T-helper 1 cell (primary cell): Measurements from ENCODE around the gene NSG1.

Experiments used
- DNase-seq, 5 donors: peaks; one replicate each; pipeline ENCODE4 v3.0.0-alpha.2; 2012 to 2020

Gene NSG1

GRCh38 chr4:4374388-4375098 is 12.4 kb upstream of the NSG1 start:
- no peak for DNase-seq

GRCh38 chr4:4376074-4376473 is 10.8 kb upstream of the NSG1 start:
- no peak for DNase-seq

- DNase-seq = no peak
These were observed 9.7 kb upstream of the NSG1 start for GRCh38 chr4:4377191-4377590.

DNA sequence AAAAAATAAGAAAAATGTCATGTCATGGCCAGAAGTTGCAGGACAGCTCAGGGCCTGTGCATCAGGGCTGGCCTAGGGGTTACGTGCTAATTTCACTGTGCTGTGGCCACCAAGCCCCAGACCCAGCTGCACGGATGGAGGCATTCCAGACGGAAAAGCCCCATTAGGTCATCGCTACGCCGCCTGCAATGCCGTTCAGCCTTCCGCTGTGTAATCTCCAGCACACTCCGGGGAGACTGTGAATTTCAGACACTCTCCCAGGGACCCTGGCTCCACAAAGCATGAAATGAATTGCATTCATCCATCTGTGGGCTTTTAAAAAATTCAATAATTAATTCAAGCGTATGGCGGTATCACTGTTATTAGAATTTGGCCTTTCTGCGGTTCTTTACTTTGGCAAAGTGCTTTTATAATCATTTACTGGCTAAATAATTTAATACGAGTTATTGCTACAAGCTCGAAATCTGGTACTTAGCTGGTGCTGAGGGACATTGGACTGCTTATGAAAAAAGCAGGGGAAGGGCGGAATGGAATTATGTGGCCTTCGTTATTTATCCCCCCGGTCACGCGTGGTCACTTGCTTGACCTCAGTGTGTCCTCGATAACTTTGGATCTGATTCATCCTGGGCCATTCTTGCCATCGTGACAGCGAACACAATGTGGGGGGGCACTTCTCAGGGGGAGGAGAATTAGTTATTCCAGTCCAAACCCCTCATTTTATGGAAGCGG is 9.0 kb upstream of the NSG1 start:
- no peak for DNase-seq

DNA sequence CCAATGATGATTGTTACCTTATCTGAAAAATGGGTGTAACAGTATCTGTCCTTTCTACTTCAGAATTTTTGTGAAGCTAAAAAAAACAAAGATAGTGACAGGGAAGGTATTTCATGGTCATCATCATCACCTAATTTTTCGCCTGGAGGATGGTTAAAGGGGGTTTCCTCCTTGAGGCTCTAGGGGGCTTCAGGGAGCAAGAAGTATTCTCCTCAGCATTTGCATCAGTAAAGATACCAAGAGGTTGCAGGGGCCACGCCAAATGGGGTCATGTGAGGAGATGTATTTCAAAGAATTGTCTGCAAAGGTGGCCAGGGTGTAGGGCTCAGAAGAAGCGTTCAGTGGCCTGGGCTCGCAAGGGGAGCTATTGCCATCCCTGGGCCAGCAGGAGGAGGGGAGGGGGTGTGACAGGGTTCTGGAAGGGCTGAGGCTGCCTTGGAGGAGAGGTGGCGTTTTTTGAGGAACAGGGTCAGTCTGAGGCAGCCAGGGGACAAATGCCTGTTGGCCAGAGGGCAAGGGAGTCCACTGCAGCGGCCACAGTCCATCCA is 7.3 kb upstream of the NSG1 start:
- no peak for DNase-seq

DNA sequence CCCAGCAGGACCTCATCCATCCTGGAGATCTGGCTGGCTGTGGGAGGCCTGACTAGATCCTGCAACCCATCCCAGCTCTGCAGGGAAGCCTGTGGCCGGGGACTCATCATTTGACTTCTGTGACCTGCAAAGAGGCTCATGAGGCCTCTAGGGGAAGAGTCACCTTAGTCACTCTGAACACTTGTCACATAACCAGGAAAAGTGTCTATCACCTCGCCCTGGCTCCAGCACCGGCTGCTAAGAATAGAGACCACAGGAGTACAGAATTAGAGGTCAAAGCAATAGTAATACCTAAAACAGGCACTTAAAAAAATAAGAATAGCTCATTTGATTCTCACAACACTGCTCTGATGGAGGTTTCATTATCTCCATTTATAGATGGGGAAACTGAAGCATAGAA is 3.8 kb upstream of the NSG1 start:
- no peak for DNase-seq

DNA sequence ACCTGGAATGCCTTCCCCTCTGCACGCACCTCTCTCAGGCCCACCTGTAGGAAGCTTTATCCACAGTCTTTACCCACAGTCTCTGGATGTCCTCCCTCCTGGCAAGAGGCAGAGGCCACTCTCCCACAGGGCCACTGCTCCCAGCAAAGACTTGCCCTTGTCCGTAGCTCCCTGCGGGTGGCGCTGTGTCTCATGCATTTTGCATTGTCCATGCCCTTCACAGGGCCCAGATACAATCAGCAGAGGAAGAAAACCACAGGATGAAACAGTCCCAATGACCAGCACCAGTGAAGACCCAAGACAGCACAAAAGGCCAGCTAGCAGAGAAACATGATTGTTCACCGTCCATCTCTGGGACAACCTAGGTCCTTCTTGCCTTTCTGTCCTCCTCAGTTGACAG is 2.1 kb upstream of the NSG1 start:
- DNase-seq = no peak

DNA sequence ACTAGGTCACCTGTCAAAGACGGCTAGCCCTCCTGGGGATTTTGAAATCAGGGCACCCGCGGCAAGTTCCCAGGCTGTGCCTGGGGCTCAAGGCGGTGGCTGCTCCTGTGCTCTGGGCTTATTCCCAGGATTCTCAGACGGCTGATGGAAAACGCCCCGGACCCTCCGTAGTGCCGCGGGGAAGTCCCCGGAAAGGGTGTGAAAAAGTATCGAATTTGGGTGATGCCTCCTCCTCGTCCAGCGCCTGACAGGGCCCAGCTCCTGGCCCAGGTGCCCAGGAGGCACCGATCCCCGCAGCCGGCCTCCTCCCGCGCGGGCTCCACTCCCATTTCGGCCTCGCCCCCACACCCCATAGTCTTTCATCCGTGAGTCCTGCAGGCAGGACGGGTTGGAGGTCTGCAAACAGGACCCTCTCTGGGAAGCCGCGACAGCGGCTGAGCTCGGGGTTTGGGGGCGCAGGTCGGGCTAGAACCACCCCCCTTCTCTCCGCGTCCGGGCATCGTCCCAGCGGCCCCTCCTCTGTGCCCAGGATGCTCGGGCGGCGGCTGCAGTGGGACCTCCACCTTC is 1.1 kb upstream of the NSG1 start:
- no peak for DNase-seq

DNA sequence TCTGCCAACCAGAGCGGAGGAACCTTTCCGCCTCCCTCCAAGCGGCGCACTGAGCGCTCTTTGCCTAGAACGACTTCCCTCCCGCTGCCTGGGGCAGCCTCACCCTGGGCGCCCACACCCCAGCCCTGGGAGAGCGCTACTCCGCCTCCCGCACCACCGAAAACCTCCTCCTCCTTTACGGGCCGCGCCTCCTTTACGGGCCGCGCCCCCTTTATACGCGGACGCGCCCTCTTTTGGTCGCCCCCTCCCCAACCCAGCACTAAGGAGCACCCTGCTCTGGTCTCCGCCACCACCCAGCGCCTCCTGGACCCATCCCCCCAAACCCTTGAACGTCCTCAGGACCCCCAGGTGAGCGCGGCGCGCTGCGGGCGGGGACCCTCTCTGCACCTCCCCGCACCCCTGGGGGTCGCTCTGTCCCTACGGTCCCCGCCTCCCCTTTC is 586 bp upstream of the NSG1 start:
- peak in 3 of 5 donors; percentile 9 to 28 (median 21) for DNase-seq

DNA sequence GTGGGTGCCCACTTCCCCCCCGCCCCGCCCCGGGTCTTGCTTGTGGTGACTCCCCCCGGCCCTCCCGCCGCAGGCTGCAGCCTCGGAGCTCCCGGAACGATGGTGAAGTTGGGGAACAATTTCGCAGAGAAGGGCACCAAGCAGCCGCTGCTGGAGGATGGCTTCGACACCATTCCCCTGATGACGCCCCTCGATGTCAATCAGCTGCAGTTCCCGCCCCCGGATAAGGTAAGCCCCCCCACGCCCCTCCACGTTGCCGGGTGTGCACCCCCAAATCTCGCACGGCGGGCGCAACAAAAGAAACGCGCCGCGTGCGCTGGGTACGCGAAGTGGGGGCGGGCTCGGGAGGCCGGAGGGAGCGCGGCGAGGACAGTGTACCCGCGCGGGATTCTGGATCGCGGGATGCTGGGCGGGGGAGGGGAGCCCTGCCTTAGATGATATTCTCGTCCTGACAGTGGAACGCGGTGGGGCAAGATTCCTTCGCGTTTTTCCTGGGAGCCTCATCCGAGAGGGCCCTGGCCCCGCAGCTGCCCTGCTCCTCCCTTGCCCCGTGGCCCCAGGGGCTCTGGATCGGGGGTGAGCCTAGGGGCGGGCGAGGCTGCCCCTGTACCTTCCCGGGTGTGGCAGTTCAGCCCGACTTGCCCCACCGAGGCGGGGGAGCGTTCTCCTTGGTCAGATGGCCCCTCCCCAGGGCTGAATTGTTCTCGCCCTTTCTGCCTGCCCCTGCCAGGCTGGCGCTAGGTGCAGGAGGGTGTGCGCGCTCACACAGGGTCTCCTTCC is 819 bp downstream of the NSG1 start:
- no peak for DNase-seq

GRCh38 chr4:4388311-4388790 is 1.4 kb downstream of the NSG1 start:
- DNase-seq = no peak

DNA sequence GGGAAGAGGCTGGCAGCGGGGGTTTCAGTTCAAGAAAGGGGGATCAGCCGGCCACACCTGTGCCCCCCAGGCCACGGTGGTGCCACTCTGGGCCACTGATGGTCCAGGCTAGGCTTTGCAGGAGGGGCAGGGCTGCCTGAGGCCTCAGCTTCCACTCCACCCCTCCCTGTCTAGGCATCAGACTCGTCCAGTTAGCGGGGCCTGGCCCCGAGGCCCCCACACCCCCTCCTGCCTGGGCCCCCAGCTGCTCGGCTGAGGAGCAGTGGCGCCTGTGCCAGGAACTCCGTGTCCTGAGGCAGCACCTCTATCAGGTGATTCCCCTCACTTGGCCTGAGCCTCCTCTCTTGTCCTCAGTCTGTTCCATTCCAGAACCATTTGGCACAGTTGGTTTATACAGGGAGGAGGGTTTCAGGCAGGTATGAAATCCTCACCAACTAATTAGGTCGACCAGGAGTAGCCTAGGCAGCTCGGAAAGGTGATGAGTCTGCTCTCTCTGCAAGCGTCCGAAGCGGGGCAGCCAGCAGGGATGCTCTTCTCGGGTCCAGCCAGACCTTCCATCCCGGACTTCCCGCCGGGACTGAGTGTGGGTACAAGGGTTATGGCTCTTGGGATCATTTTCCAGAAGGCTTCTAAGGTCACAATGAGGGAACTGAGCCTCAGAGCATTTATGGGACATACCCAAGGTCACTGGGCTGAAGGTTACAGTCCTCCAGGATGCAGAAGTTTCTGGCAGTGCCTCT is 2.1 kb downstream of the NSG1 start:
- DNase-seq = no peak

- DNase-seq = no peak
These were observed 3.1 kb downstream of the NSG1 start for GRCh38 chr4:4390046-4390445.

- DNase-seq = no peak
These were observed 3.8 kb downstream of the NSG1 start for GRCh38 chr4:4390515-4391240.

GRCh38 chr4:4391866-4392265 is 5.0 kb downstream of the NSG1 start:
- no peak for DNase-seq

GRCh38 chr4:4392501-4393183 is 5.7 kb downstream of the NSG1 start:
- no peak for DNase-seq

GRCh38 chr4:4394644-4395043 is 7.7 kb downstream of the NSG1 start:
- DNase-seq = no peak

DNA sequence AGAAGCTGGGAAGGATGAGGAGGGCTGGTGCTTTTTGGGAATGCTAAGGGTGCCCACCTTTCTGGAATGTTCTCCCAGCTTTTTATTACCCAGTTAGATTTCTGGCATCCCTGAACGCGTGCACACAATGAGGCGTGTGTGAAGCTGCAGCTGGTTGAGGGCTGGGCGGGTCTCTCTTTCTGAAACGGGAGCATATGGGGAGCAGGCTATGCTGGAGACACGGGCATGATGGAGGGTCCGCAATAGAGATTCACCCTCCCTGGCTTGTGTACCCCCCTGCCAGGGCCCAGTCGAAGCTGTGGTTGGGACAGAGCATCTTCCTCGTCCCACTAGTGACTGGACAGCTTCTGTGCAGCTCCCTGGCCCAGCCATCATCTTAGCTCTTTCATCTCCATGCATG is 8.5 kb downstream of the NSG1 start:
- no peak for DNase-seq

- DNase-seq = no peak
These were observed 9.1 kb downstream of the NSG1 start for GRCh38 chr4:4395849-4396627.
